Measurements from ENCODE around the gene NUP93.

GRCh38 chr16:56722200-56722842 lies 7.6 kb upstream of the NUP93 start:
- TF ChIP-seq POLR2A (IDR thresholded peaks at IDR 0.05; ENCODE audit: extremely low read depth, insufficient read length): no peak
- no peak for TF ChIP-seq CTCF (IDR thresholded peaks at IDR 0.05; ENCODE audit: low read depth, low read length)
- no peak for TF ChIP-seq MAX (IDR thresholded peaks at IDR 0.05; ENCODE audit: low read depth, low read length)
